Measurements from ENCODE around the gene TNRC6B.
"Not testable (repeated sequence)": the region's sequence is repeated elsewhere in the genome, so short reads cannot be mapped to it uniquely, and the experiment has no call there.

TNRC6B gene

GRCh38 chr22:40182231-40182835 lies 4.6 kb downstream of the TNRC6B start:
- DNase-seq = no peak

- no peak for DNase-seq
Measured at GRCh38 chr22:40183029-40183581, 5.4 kb downstream of the TNRC6B start.

- not testable (repeated sequence) for DNase-seq
Measured at GRCh38 chr22:40183603-40184002, 5.9 kb downstream of the TNRC6B start.

- DNase-seq = no peak
Measured at GRCh38 chr22:40187389-40187788, 9.7 kb downstream of the TNRC6B start.

- no peak for DNase-seq
Measured at GRCh38 chr22:40189997-40190396, 12.3 kb downstream of the TNRC6B start.

- DNase-seq = no peak
Measured at GRCh38 chr22:40190501-40190900, 12.8 kb downstream of the TNRC6B start.

- DNase-seq = peak; percentile 58
Measured at GRCh38 chr22:40193429-40194421, 16.0 kb downstream of the TNRC6B start.

- no peak for DNase-seq
Measured at GRCh38 chr22:40194656-40195055, 16.9 kb downstream of the TNRC6B start.

- DNase-seq = peak; percentile 43
Measured at GRCh38 chr22:40196628-40197360, 19.1 kb downstream of the TNRC6B start.

GRCh38 chr22:40197421-40197820 lies 19.7 kb downstream of the TNRC6B start:
- not testable (repeated sequence) for DNase-seq

GRCh38 chr22:40198733-40199132 lies 21.0 kb downstream of the TNRC6B start:
- peak; percentile 47 for DNase-seq

- peak; percentile 54 for DNase-seq
Measured at GRCh38 chr22:40199223-40199622, 21.5 kb downstream of the TNRC6B start.

- no peak for DNase-seq
Measured at GRCh38 chr22:40199852-40200251, 22.1 kb downstream of the TNRC6B start.

GRCh38 chr22:40200795-40201530 lies 23.2 kb downstream of the TNRC6B start:
- no peak for DNase-seq

- no peak for DNase-seq
Measured at GRCh38 chr22:40202225-40202944, 24.7 kb downstream of the TNRC6B start.

GRCh38 chr22:40203572-40203971 lies 25.8 kb downstream of the TNRC6B start:
- DNase-seq = peak; percentile 33

GRCh38 chr22:40204321-40205116 lies 26.8 kb downstream of the TNRC6B start:
- DNase-seq = peak; percentile 49

- DNase-seq = no peak
Measured at GRCh38 chr22:40206561-40206960, 28.8 kb downstream of the TNRC6B start.

- no peak for DNase-seq
Measured at GRCh38 chr22:40210818-40211217, 33.1 kb downstream of the TNRC6B start.

GRCh38 chr22:40211476-40212054 lies 33.8 kb downstream of the TNRC6B start:
- DNase-seq = no peak
